Activated T-cell treated with anti-CD3 and anti-CD28 coated beads, Interleukin-2, amount 50 U/mL, for 4 hours (primary cell): ENCODE results near the gene MACROD2. TPM values are rescaled to one million over a fixed set of nuclear protein-coding genes. Genes with fewer than 3 reads are reported as not detected.

Source experiments
- ATAC-seq, 2 donors: fragments of 200-7000 bp; cut with Tn5 transposase; one replicate each; pipeline ENCODE4 v1.10.0; 2021
- DNase-seq: peaks from one replicate; pipeline ENCODE4 v3.0.0-alpha.2; 2020
- H3K27me3 Mint-ChIP-seq: one replicate; pipeline ENCODE4 v1.8.0; 2021; ENCODE audit warnings: low read depth, mixed read lengths
- H3K36me3 Mint-ChIP-seq: one replicate; pipeline ENCODE4 v1.8.0; 2022; ENCODE audit warnings: mixed read lengths; ENCODE audit not compliant: insufficient read depth
- H3K4me1 Mint-ChIP-seq: one replicate; pipeline ENCODE4 v1.8.0; 2021; ENCODE audit warnings: low read depth, mixed read lengths
- H3K4me3 Mint-ChIP-seq: one replicate; pipeline ENCODE4 v1.8.0; 2021; ENCODE audit warnings: mild to moderate bottlenecking, moderate library complexity, mixed read lengths
- H3K9me3 Mint-ChIP-seq: one replicate; pipeline ENCODE4 v1.8.0; 2021; ENCODE audit warnings: mixed read lengths
- total RNA-seq, 3 donors: library from RNA; stranded (reverse); gene quantifications; one replicate each; pipeline ENCODE4 v1.2.1, GENCODE V29; 2021

MACROD2 gene
- total RNA-seq, 3 donors from 2014 or later: 0.10 TPM; not detected in 2

DNA sequence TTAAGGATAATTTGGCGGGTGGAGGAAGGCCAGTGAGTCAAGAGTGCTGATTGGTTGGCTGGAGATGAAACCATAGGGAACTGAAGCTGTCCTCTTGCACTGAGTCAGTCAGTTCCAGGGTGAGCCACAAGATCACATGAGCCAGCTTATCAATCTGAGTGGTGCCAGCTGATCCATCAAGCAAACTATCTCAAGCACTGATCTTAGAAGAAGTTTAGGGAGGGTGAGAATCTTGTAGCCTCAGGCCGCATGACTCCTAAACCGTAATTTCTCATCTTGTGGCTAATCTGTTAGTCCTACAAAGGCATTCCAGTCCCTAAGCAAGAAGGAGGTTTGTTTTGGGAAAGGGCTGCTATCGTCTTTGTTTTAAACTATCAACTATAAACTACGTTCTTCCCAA, 1623.6 kb downstream of the MACROD2 start:
- H3K27me3 Mint-ChIP-seq: no peaks in the 10 kb centered on the region
- peaks cover 7% of the 10 kb centered on the region for H3K9me3 Mint-ChIP-seq
- ATAC-seq: no peak
- no peak overlapping the region for H3K4me3 Mint-ChIP-seq
- no peaks in the 10 kb centered on the region for H3K4me1 Mint-ChIP-seq
- no peaks in the 10 kb centered on the region for H3K36me3 Mint-ChIP-seq
- no peak for DNase-seq

DNA sequence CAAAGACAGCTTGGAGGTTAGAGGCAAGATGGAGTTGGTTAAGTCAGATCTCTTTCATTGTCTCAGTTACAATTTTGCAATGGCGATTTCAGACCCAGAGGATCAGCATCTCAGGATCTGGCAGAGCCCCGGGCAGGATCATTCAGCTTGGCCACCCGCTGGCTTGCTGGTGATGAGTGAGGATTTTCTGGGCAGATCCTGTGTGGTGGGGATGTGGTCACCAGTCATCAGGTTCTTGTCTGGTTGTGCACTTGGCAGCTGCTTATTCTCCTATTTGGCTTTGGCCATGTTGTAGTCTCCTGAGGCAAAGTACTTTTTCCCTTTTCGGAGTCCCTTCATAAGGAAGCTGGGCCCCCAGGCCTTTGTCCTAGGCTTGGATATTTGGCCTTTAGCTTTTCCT, 1624.0 kb downstream of the MACROD2 start:
- H3K36me3 Mint-ChIP-seq: no peaks in the 10 kb centered on the region
- peaks cover 7% of the 10 kb centered on the region for H3K9me3 Mint-ChIP-seq
- no peak for ATAC-seq
- DNase-seq: no peak
- H3K27me3 Mint-ChIP-seq: no peaks in the 10 kb centered on the region
- no peak overlapping the region for H3K4me3 Mint-ChIP-seq
- H3K4me1 Mint-ChIP-seq: no peaks in the 10 kb centered on the region

DNA sequence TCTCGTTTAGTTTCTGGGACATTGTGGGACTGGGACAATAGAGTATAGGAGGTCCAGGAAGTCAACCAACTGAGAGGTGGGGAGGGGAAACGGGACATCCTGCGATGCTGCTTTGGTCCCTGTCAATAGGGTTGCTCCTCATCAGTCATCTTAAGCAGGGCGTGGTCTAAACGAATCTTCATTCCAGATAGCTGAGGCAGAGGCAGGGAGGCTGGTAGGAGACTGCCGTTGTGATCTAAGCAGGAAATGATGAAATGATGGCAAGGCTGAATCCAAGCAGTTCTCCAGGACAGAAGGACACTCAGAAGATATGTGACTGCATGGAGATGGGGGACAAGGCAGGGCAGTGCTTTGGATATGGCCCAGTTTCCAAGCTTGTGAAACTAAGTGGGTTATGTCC, 1624.5 kb downstream of the MACROD2 start:
- Mint-ChIP-seq H3K36me3 (no peaks in the 10 kb centered on the region), H3K9me3 (peaks cover 7% of the 10 kb centered on the region), H3K4me1 (no peaks in the 10 kb centered on the region), H3K27me3 (no peaks in the 10 kb centered on the region), H3K4me3 (no peak overlapping the region)
- DNase-seq (no peak), ATAC-seq (no peak)

DNA sequence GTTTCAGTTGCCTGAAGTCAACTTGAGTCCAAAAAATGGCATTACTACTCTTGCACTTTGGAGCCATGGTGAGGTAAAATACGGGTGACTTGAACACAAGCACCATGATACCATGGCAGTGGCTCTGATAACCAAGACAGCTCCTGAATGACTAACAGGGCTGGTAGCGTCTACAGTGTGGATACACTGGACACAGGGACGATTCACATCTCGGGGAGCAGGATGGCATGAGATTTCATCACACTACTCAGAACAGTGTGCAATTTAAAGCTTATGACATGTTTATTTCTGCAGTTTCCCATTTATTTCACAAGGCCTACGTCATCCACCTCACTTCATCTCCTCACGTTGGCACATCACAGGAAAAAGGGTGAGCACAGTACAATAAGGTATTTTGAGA, 1627.1 kb downstream of the MACROD2 start:
- Mint-ChIP-seq H3K27me3 (no peaks in the 10 kb centered on the region), H3K9me3 (peaks cover 10% of the 10 kb centered on the region), H3K4me1 (no peaks in the 10 kb centered on the region), H3K4me3 (no peak overlapping the region), H3K36me3 (no peaks in the 10 kb centered on the region)
- DNase-seq: no peak
- ATAC-seq: no peak

DNA sequence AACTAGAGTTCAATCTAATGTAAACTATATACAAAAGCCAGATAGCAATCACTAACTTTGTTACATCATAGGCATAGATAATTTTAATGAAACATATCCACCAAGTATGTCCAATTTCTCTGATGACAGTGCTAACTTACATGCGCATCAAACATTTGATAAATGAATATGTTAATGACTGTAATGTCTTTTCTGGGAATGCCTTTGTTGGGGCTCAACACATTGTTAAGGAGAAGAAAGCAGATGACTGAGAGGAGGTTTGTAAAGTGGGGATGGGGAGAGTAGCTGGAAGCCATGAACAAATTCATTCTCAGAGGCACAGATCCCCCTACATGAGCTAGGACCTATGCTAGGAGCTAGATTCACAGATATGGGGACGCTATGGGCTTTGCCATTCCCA, 1627.9 kb downstream of the MACROD2 start:
- H3K4me1 Mint-ChIP-seq: no peaks in the 10 kb centered on the region
- peaks cover 10% of the 10 kb centered on the region for H3K9me3 Mint-ChIP-seq

DNA sequence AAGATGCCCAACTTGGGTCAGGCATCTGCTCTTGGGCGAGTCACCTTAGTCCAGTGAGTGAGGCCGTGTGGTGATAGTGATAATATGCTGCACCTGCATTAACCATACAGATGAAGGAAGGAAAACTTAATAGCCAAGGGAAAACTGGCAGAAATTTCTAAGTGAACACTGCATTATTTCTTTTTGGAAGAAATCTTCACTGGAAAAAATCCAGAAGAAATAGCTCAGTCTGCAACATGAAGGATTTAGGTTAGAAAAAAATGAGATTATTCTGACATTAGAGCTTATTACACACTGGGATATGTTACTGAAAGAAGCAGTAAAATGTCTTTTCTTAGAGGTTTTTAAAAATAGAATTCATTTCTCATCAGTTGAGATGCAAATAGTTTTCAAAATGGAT, 1630.7 kb downstream of the MACROD2 start:
- H3K9me3 Mint-ChIP-seq: peaks cover 3% of the 10 kb centered on the region
- no peaks in the 10 kb centered on the region for H3K4me1 Mint-ChIP-seq
- ATAC-seq (no peak), DNase-seq (no peak)
- no peak overlapping the region for H3K4me3 Mint-ChIP-seq
- H3K27me3 Mint-ChIP-seq: no peaks in the 10 kb centered on the region
- H3K36me3 Mint-ChIP-seq: no peaks in the 10 kb centered on the region

More for the DNA sequence above, 1627.9 kb downstream of the MACROD2 start:
- DNase-seq (no peak), ATAC-seq (no peak)
- Mint-ChIP-seq H3K36me3 (no peaks in the 10 kb centered on the region), H3K27me3 (no peaks in the 10 kb centered on the region), H3K4me3 (no peak overlapping the region)

DNA sequence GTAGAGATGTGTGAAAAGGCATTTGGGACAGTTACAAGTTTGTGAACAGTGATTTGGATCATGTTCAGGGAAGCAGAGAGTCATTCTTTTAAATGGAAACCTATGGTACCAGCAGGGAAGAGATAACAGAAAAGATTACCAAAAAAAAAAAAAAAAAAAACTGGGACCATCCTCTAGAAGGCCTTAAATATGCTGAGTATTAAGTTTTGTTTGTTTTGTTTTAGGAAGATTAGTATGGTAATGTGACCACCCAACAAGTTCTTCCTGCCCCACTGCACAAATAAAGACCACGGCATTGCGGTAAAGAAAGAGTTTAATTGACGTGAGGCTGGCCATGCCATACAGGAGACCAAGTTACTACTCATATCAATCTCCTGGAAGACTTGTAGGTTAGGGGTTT, 1631.8 kb downstream of the MACROD2 start:
- DNase-seq: no peak
- Mint-ChIP-seq H3K4me1 (no peaks in the 10 kb centered on the region), H3K27me3 (no peaks in the 10 kb centered on the region), H3K36me3 (no peaks in the 10 kb centered on the region), H3K4me3 (no peak overlapping the region), H3K9me3 (peaks cover 7% of the 10 kb centered on the region)
- no peak for ATAC-seq

DNA sequence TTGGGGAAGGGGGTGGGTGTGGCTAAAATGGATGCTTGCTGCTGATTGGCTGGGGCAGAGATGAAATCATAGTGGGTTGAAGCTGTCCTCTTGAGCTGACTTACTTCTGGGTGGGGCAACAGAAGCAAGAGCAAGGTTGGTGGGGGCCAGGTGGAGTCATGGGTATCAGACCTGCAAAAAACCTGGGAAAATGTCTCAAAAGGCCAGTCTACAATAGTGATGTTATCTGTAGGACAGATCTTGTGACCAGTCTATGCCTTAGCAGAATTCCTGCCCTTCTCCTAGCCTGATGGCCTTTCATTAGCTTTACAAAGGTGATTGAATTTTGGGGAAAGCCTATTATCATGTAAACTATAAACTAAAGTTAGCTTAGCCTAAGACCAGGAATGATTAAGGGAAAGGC, 1632.2 kb downstream of the MACROD2 start:
- ATAC-seq (no peak), DNase-seq (no peak)
- no peaks in the 10 kb centered on the region for H3K27me3 Mint-ChIP-seq
- no peaks in the 10 kb centered on the region for H3K4me1 Mint-ChIP-seq
- H3K9me3 Mint-ChIP-seq: peaks cover 7% of the 10 kb centered on the region
- no peaks in the 10 kb centered on the region for H3K36me3 Mint-ChIP-seq
- no peak overlapping the region for H3K4me3 Mint-ChIP-seq

DNA sequence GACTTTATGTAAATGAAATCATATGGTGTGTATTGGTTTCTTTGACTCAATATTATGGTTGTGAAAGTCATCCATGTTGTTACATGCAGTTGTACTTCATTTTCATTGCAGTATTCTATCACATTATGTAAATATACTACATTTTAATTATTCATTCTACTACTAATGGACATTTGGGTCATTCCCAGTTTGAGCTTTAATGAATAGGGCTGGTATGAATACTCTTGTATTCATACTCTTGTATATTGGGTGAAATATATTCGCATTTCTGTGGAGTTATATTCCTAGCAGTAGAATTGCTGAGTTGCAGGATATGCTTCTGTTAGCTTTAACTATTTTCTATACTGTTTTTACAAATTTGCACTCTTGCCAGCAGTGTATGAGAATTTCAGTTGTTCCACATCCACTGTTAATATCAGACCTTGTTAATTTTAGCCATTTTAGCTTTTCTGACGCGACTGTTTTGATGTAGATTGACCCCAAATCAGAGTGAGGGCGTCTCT, 1633.6 kb downstream of the MACROD2 start:
- no peak for ATAC-seq
- Mint-ChIP-seq H3K4me1 (no peaks in the 10 kb centered on the region), H3K9me3 (peaks cover 7% of the 10 kb centered on the region), H3K4me3 (no peak overlapping the region), H3K36me3 (no peaks in the 10 kb centered on the region), H3K27me3 (no peaks in the 10 kb centered on the region)
- no peak for DNase-seq

DNA sequence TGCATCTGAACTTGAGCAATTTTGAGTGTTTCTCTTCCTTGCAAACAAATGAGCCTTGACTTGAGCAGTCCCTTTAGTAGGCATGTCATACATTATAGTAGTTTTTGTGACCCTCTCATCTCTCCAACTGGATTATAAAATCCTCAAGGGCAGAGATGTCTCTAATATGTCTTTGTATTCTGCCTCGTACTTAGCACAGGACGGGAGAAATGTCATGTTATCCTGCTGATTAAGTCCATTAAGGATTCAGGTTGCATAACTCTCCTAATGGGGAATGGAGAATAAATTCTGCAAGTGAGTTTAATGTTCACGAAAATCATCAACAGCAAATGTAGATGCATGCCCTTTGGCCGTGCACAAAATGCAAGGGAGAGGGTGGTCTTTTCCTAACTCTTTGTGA, 1635.0 kb downstream of the MACROD2 start:
- no peaks in the 10 kb centered on the region for H3K36me3 Mint-ChIP-seq

DNA sequence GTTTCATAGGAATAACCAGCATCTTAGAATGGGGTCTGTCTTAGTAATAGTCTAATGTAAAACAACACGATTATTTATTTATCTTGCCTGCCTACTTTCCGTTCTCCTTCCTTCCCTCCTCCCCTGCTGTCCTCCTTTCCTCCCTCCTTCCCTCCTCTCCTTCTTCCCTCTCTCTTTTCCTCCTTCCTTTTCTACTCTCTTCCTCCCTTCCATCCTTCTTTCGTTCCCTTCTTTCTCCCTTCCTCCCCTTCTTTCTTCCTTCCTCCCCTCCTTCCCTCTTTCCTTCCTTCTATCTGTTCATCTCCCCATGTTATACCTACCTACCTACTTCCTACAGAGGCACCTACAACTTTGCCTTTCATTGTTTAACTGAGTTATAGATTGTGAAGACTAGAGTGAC, 1637.4 kb downstream of the MACROD2 start:
- Mint-ChIP-seq H3K9me3 (peaks cover 8% of the 10 kb centered on the region), H3K4me1 (no peaks in the 10 kb centered on the region), H3K36me3 (no peaks in the 10 kb centered on the region), H3K4me3 (no peak overlapping the region), H3K27me3 (no peaks in the 10 kb centered on the region)
- DNase-seq (no peak), ATAC-seq (no peak)

More for the DNA sequence above, 1635.0 kb downstream of the MACROD2 start:
- DNase-seq: no peak
- Mint-ChIP-seq H3K27me3 (no peaks in the 10 kb centered on the region), H3K9me3 (peaks cover 11% of the 10 kb centered on the region), H3K4me1 (no peaks in the 10 kb centered on the region), H3K4me3 (no peak overlapping the region)
- no peak for ATAC-seq

DNA sequence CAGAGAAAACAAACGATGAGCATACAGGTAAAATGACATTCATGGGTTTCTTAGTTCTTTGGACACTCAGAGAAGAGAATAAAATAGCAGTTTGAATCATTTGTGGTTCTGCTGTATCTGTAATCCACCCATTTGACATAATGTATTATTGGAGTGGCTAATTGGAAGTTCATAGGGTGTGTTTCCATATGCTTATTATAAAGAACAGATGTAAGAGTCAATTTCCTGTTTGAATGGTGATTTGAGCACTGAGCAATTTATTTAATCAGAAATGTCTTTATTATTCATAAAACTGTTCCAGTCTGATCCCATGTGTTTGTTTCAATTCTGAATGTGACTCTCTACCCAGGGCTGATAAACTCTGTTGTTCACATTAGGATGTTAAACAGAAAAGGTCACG, 1638.8 kb downstream of the MACROD2 start:
- no peak overlapping the region for H3K4me3 Mint-ChIP-seq
- H3K9me3 Mint-ChIP-seq: peaks cover 13% of the 10 kb centered on the region
- no peaks in the 10 kb centered on the region for H3K4me1 Mint-ChIP-seq
- ATAC-seq (no peak), DNase-seq (no peak)
- H3K27me3 Mint-ChIP-seq: no peaks in the 10 kb centered on the region
- H3K36me3 Mint-ChIP-seq: no peaks in the 10 kb centered on the region

DNA sequence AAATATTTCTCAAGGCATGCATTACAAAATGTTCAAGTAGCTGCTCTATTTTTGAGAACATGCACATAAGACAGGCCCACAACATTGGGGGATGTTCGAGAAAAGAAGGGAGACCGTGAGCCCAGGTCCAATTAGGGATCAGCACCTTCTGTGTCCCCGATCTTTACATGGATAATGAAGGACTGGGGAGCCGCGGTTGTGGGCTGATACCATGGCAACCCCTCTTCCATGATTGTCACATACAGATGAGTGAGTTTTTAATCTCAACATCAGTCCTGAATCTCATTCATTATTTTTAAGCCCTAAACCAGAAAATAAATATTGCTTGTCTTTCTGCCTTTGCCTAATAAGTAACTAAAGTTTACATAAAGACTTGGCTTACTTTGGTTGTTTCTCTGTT, 1642.2 kb downstream of the MACROD2 start:
- Mint-ChIP-seq H3K36me3 (no peaks in the 10 kb centered on the region), H3K9me3 (peaks cover 13% of the 10 kb centered on the region), H3K4me3 (no peak overlapping the region), H3K27me3 (no peaks in the 10 kb centered on the region), H3K4me1 (no peaks in the 10 kb centered on the region)
- DNase-seq: no peak
- no peak for ATAC-seq

DNA sequence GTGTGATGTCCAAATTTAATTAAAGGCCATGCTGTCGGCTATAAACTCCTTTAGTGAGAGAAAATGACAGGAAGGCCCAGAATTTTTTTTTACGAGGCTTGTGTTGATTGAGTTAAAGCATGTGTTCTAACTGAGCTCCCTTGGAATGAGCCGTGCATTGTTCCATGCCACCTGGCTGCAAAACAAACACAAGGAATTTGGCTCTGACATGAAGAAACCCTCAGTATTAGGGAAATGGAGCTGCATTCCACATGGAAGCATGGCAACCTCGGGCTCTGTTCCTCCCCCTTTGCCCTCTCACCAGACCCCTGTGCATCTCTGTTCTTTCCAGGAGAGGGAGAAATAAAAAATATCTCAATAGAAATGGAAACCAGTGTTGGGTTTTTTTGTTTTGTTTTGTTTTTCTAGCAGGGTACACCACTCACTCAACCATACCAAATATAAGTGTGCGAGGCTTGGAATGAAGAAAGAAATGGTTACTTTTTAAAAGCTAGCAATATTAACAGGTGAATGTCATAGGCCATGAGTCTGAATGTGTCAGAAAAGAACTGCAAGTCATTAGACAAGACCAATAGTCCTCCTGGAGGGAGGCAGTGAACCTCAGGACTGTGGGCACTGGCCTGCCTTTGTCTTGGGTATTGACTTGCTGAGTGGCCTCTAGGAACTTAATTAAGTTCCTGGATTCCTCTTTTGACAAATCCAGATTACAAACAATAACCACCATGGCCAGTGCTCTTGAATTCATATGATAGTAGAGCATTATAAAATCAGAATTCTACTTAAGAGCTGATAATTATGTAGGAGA, 1642.8 kb downstream of the MACROD2 start:
- H3K4me3 Mint-ChIP-seq: no peak overlapping the region
- no peaks in the 10 kb centered on the region for H3K4me1 Mint-ChIP-seq
- ATAC-seq (no peak), DNase-seq (no peak)
- no peaks in the 10 kb centered on the region for H3K27me3 Mint-ChIP-seq
- H3K9me3 Mint-ChIP-seq: peaks cover 15% of the 10 kb centered on the region
- H3K36me3 Mint-ChIP-seq: no peaks in the 10 kb centered on the region

DNA sequence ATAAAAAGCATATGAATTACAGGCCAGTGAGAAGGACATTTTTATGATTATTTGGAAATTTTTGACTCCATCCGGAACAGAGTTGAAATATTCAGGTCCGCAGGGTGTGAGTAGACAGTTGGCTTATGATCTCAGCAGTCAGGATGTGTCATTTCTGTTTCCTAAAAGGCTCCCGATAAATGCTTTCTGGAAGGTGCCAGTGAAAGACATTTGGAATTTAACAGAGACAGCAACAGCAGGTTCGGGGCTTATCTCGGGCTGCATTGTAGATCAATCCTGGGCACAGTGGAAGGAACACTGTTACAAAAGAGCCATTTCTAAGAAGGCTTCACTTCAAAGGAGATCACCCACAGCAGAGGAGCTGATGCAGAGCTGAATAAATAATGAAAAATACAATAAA, 1643.5 kb downstream of the MACROD2 start:
- no peak for ATAC-seq
- no peak overlapping the region for H3K4me3 Mint-ChIP-seq
- DNase-seq: no peak
- no peaks in the 10 kb centered on the region for H3K4me1 Mint-ChIP-seq
- no peaks in the 10 kb centered on the region for H3K27me3 Mint-ChIP-seq
- H3K36me3 Mint-ChIP-seq: no peaks in the 10 kb centered on the region
- H3K9me3 Mint-ChIP-seq: peaks cover 17% of the 10 kb centered on the region
